ENCODE measurements around the gene CDK13.

GRCh38 chr7:40101201-40101600, 151.1 kb downstream of the CDK13 start:
- TF ChIP-seq CTCF (IDR thresholded peaks at IDR 0.05; ENCODE audit: insufficient read depth, low read depth, low read length) (no peak), EZH2 (IDR thresholded peaks at IDR 0.05; ENCODE audit: insufficient read depth, low read length) (no peak)

Measured in astrocyte (in vitro differentiated cells and primary cell).